ENCODE measurements around the gene ALDH8A1. TPM values are rescaled to one million over a fixed set of nuclear protein-coding genes. Genes with fewer than 3 reads are reported as not detected.
"Not testable (repeated sequence)": the region's sequence is repeated elsewhere in the genome, so short reads cannot be mapped to it uniquely, and the experiment has no call there.

The ALDH8A1 gene
- total RNA-seq, 1 donor from 2014 or later: 0.41 TPM

GRCh38 chr6:134902936-134903335, 47.0 kb downstream of the ALDH8A1 start:
- FAIRE-seq (no peak), DNase-seq (ENCODE audit: low read depth) (no peak)
- Histone ChIP-seq H2AFZ (ENCODE audit: low read depth, low read length) (no peak overlapping the region), H3K36me3 (ENCODE audit: insufficient read depth, low read length) (no peaks in the 10 kb centered on the region), H3K9me3 (ENCODE audit: insufficient read depth, low read depth, low read length) (no peaks in the 10 kb centered on the region), H3K79me2 (ENCODE audit: insufficient read depth, low read length) (no peaks in the 10 kb centered on the region), H3K9ac (ENCODE audit: low read length) (no peak overlapping the region), H3K27ac (ENCODE audit: low read depth, low read length) (no peak overlapping the region), H3K4me2 (ENCODE audit: low read length) (no peak overlapping the region), H3K27me3 (ENCODE audit: insufficient read depth, low read length) (no peaks in the 10 kb centered on the region), H4K20me1 (ENCODE audit: insufficient read depth, low read length) (no peaks in the 10 kb centered on the region), H3K4me3 (ENCODE audit: insufficient read depth, low read depth, low read length) (no peak overlapping the region), H3K4me1 (ENCODE audit: insufficient read depth, low read length) (no peaks in the 10 kb centered on the region)
- Mint-ChIP-seq H3K4me1 (ENCODE audit: low read depth, unreplicated experiment) (peaks cover 8% of the 10 kb centered on the region), H3K9me3 (ENCODE audit: unreplicated experiment) (no peaks in the 10 kb centered on the region), H3K27ac (ENCODE audit: unreplicated experiment) (no peak overlapping the region), H3K27me3 (ENCODE audit: low read depth, unreplicated experiment) (no peaks in the 10 kb centered on the region), H3K4me3 (ENCODE audit: unreplicated experiment) (no peak overlapping the region), H3K36me3 (ENCODE audit: low read depth, unreplicated experiment) (no peaks in the 10 kb centered on the region)
- TF ChIP-seq EZH2 (IDR thresholded peaks at IDR 0.05; ENCODE audit: insufficient read depth, low read length): no peak
- TF ChIP-seq, protein P1, sequence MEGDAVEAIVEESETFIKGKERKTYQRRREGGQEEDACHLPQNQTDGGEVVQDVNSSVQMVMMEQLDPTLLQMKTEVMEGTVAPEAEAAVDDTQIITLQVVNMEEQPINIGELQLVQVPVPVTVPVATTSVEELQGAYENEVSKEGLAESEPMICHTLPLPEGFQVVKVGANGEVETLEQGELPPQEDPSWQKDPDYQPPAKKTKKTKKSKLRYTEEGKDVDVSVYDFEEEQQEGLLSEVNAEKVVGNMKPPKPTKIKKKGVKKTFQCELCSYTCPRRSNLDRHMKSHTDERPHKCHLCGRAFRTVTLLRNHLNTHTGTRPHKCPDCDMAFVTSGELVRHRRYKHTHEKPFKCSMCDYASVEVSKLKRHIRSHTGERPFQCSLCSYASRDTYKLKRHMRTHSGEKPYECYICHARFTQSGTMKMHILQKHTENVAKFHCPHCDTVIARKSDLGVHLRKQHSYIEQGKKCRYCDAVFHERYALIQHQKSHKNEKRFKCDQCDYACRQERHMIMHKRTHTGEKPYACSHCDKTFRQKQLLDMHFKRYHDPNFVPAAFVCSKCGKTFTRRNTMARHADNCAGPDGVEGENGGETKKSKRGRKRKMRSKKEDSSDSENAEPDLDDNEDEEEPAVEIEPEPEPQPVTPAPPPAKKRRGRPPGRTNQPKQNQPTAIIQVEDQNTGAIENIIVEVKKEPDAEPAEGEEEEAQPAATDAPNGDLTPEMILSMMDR (IDR thresholded peaks at IDR 0.05; ENCODE audit: insufficient read depth, low read depth, low read length): no peak

GRCh38 chr6:134902074-134902861, 47.6 kb downstream of the ALDH8A1 start:
- Mint-ChIP-seq H3K9me3 (ENCODE audit: unreplicated experiment) (no peaks in the 10 kb centered on the region), H3K4me1 (ENCODE audit: low read depth, unreplicated experiment) (peaks cover 8% of the 10 kb centered on the region), H3K4me3 (ENCODE audit: unreplicated experiment) (no peak overlapping the region), H3K27me3 (ENCODE audit: low read depth, unreplicated experiment) (no peaks in the 10 kb centered on the region), H3K27ac (ENCODE audit: unreplicated experiment) (no peak overlapping the region), H3K36me3 (ENCODE audit: low read depth, unreplicated experiment) (no peaks in the 10 kb centered on the region)
- Histone ChIP-seq H4K20me1 (ENCODE audit: insufficient read depth, low read length) (no peaks in the 10 kb centered on the region), H2AFZ (ENCODE audit: low read depth, low read length) (no peak overlapping the region), H3K4me1 (ENCODE audit: insufficient read depth, low read length) (no peaks in the 10 kb centered on the region), H3K9me3 (ENCODE audit: insufficient read depth, low read depth, low read length) (no peaks in the 10 kb centered on the region), H3K4me2 (ENCODE audit: low read length) (no peak overlapping the region), H3K9ac (ENCODE audit: low read length) (no peak overlapping the region), H3K27ac (ENCODE audit: low read depth, low read length) (no peak overlapping the region), H3K36me3 (ENCODE audit: insufficient read depth, low read length) (no peaks in the 10 kb centered on the region), H3K79me2 (ENCODE audit: insufficient read depth, low read length) (no peaks in the 10 kb centered on the region), H3K4me3 (ENCODE audit: insufficient read depth, low read depth, low read length) (no peak overlapping the region), H3K27me3 (ENCODE audit: insufficient read depth, low read length) (no peaks in the 10 kb centered on the region)
- no peak for FAIRE-seq
- TF ChIP-seq EZH2 (IDR thresholded peaks at IDR 0.05; ENCODE audit: insufficient read depth, low read length): no peak
- TF ChIP-seq, protein P1 (IDR thresholded peaks at IDR 0.05; ENCODE audit: insufficient read depth, low read depth, low read length): no peak
- DNase-seq (ENCODE audit: low read depth): no peak

GRCh38 chr6:134898575-134898974, 51.3 kb downstream of the ALDH8A1 start:
- H3K4me1 ChIP-seq (ENCODE audit: insufficient read depth, low read length): no peaks in the 10 kb centered on the region
- H3K4me3 ChIP-seq (ENCODE audit: insufficient read depth, low read depth, low read length): no peak overlapping the region
- no peaks in the 10 kb centered on the region for H3K79me2 ChIP-seq (ENCODE audit: insufficient read depth, low read length)
- no peak overlapping the region for H3K4me2 ChIP-seq (ENCODE audit: low read length)
- no peak overlapping the region for H3K9ac ChIP-seq (ENCODE audit: low read length)
- no peaks in the 10 kb centered on the region for H4K20me1 ChIP-seq (ENCODE audit: insufficient read depth, low read length)
- Mint-ChIP-seq H3K9me3 (ENCODE audit: unreplicated experiment) (no peaks in the 10 kb centered on the region), H3K27ac (ENCODE audit: unreplicated experiment) (no peak overlapping the region), H3K27me3 (ENCODE audit: low read depth, unreplicated experiment) (no peaks in the 10 kb centered on the region), H3K36me3 (ENCODE audit: low read depth, unreplicated experiment) (no peaks in the 10 kb centered on the region), H3K4me1 (ENCODE audit: low read depth, unreplicated experiment) (peaks cover 12% of the 10 kb centered on the region), H3K4me3 (ENCODE audit: unreplicated experiment) (no peak overlapping the region)
- FAIRE-seq (no peak), DNase-seq (ENCODE audit: low read depth) (no peak)
- H3K27ac ChIP-seq (ENCODE audit: low read depth, low read length): no peak overlapping the region
- TF ChIP-seq EZH2 (IDR thresholded peaks at IDR 0.05; ENCODE audit: insufficient read depth, low read length): no peak
- TF ChIP-seq, protein P1 (IDR thresholded peaks at IDR 0.05; ENCODE audit: insufficient read depth, low read depth, low read length): no peak
- no peaks in the 10 kb centered on the region for H3K36me3 ChIP-seq (ENCODE audit: insufficient read depth, low read length)
- H3K27me3 ChIP-seq (ENCODE audit: insufficient read depth, low read length): no peaks in the 10 kb centered on the region
- H2AFZ ChIP-seq (ENCODE audit: low read depth, low read length): no peak overlapping the region
- no peaks in the 10 kb centered on the region for H3K9me3 ChIP-seq (ENCODE audit: insufficient read depth, low read depth, low read length)

DNA sequence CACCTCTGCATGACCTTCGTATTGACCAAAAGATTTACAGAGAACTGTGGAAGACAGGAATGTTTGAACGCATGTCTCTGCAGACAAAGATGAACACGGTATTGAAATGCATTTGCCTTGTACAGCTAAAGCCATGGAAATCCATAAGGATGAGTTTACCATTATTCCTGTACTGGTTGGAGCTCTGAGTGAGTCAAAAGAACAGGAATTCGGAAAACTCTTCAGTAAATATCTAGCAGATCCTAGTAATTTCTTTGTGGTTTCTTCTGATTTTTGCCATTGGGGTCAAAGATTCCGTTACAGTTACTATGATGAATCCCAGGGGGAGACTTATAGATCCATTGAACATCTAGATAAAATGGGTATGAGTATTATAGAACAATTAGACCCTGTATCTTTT, 51.7 kb downstream of the ALDH8A1 start:
- H3K27ac ChIP-seq (ENCODE audit: low read depth, low read length); H3K9me3 ChIP-seq (ENCODE audit: insufficient read depth, low read depth, low read length); H3K4me3 Mint-ChIP-seq (ENCODE audit: unreplicated experiment); H2AFZ ChIP-seq (ENCODE audit: low read depth, low read length); H3K27me3 ChIP-seq (ENCODE audit: insufficient read depth, low read length); H3K27me3 Mint-ChIP-seq (ENCODE audit: low read depth, unreplicated experiment); H3K4me3 ChIP-seq (ENCODE audit: insufficient read depth, low read depth, low read length); H3K36me3 ChIP-seq (ENCODE audit: insufficient read depth, low read length); DNase-seq (ENCODE audit: low read depth); H3K4me1 ChIP-seq (ENCODE audit: insufficient read depth, low read length); H4K20me1 ChIP-seq (ENCODE audit: insufficient read depth, low read length); H3K9me3 Mint-ChIP-seq (ENCODE audit: unreplicated experiment); H3K9ac ChIP-seq (ENCODE audit: low read length); H3K27ac Mint-ChIP-seq (ENCODE audit: unreplicated experiment); FAIRE-seq; H3K36me3 Mint-ChIP-seq (ENCODE audit: low read depth, unreplicated experiment); H3K79me2 ChIP-seq (ENCODE audit: insufficient read depth, low read length): not testable (repeated sequence)
- H3K4me1 Mint-ChIP-seq (ENCODE audit: low read depth, unreplicated experiment): peaks cover 12% of the 10 kb centered on the region
- H3K4me2 ChIP-seq (ENCODE audit: low read length): peak overlapping the region; percentile 19
